B cell (primary cell): Measurements from ENCODE around the gene UBE2D1. TPM values are rescaled to one million over a fixed set of nuclear protein-coding genes. Genes with fewer than 3 reads are reported as not detected.

ENCODE experiments used
- ATAC-seq: fragments of 200-7000 bp; cut with Tn5 transposase; one replicate; pipeline ENCODE4 v1.10.0; 2021; ENCODE audit warnings: low read depth, mild to moderate bottlenecking, moderate number of reproducible peaks, moderate library complexity
- CTCF ChIA-PET: fragments of 350-600 bp; sonication (Branson Sonifier 250); formaldehyde crosslinking; loops from one replicate; lab custom pipeline; 2021; ENCODE audit warnings: antibody characterized with exemption, inconsistent platforms; lab: Charles Lee
- POLR2A ChIA-PET: fragments of 350-600 bp; sonication (Branson Sonifier 250); formaldehyde crosslinking; loops from one replicate; lab custom pipeline; 2021; ENCODE audit warnings: antibody characterized with exemption; lab: Charles Lee
- DNase-seq: peaks from one replicate; pipeline ENCODE4 v3.0.0; 2013
- H2AFZ ChIP-seq: 2 replicates; pipeline ENCODE4 v1.6.1; 2012; ENCODE audit warnings: mild to moderate bottlenecking, low read depth, low read length; ENCODE audit not compliant: insufficient read depth, poor library complexity, severe bottlenecking
- H3K27ac ChIP-seq, 2 donors: 1 replicate in 1 of 2; 2 replicates in 1 of 2; pipeline ENCODE4 v1.5.1; 2012 to 2013; ENCODE audit warnings: low read length in 2 of 2, mild to moderate bottlenecking in 2 of 2, moderate library complexity in 1 of 2
- H3K27me3 ChIP-seq, 4 experiments: fragments of 200-600 bp in 1 of 4; sonication (generic) in 1 of 4; replicated peaks in 1 of 4; 1 replicate in 2 of 4; 2 replicates in 2 of 4; pipeline versions ENCODE4 v1.6.1 to v1.7.0; 2013 to 2016; ENCODE audit warnings: low read length in 3 of 4, mild to moderate bottlenecking in 2 of 4, mixed read lengths in 1 of 4, moderate library complexity in 1 of 4; ENCODE audit not compliant: insufficient read depth in 4 of 4, control insufficient read depth in 3 of 4; ENCODE audit errors: control extremely low read depth in 1 of 4
- H3K36me3 ChIP-seq, 2 experiments: replicated peaks in 1 of 2; 1 replicate in 1 of 2; 2 replicates in 1 of 2; pipeline versions ENCODE4 v1.6.1 to v1.7.1; 2013; ENCODE audit warnings: low read length in 1 of 2; ENCODE audit not compliant: insufficient read depth in 2 of 2, control insufficient read depth in 1 of 2; ENCODE audit errors: control extremely low read depth in 1 of 2, extremely low read depth in 1 of 2
- H3K4me1 ChIP-seq, 2 donors: fragments of 200-600 bp in 1 of 2; sonication (generic) in 1 of 2; 1 replicate in 1 of 2; 2 replicates in 1 of 2; pipeline versions ENCODE4 v1.5.1 to v1.6.1; 2013 to 2017; ENCODE audit warnings: low read length in 2 of 2; ENCODE audit not compliant: control insufficient read depth in 2 of 2, insufficient read depth in 2 of 2
- H3K4me2 ChIP-seq: replicated peaks from 2 replicates; pipeline ENCODE3; 2012; ENCODE audit warnings: mild to moderate bottlenecking, low read depth, low read length; ENCODE audit not compliant: poor library complexity, severe bottlenecking
- H3K4me3 ChIP-seq, 5 experiments: fragments of 200-600 bp in 1 of 5; sonication (generic) in 1 of 5; 1 replicate in 3 of 5; 2 replicates in 2 of 5; pipeline versions ENCODE4 v1.5.1 to v1.7.0; 2011 to 2016; ENCODE audit warnings: low read length in 4 of 5, mild to moderate bottlenecking in 4 of 5, low read depth in 2 of 5, control low read depth in 1 of 5, moderate library complexity in 1 of 5; ENCODE audit not compliant: insufficient read depth in 1 of 5; ENCODE audit errors: control extremely low read depth in 1 of 5, extremely low read depth in 1 of 5
- H3K79me2 ChIP-seq: fragments of 200-600 bp; sonication (generic); one replicate; pipeline ENCODE4 v1.6.0; 2016; ENCODE audit warnings: low read length; ENCODE audit not compliant: control insufficient read depth, insufficient read depth
- H3K9ac ChIP-seq: fragments of 200-600 bp; sonication (generic); 2 replicates; pipeline ENCODE4 v1.6.1; 2017; ENCODE audit warnings: mild to moderate bottlenecking, low read length, moderate library complexity
- H3K9me3 ChIP-seq, 3 donors: one replicate each; pipeline versions ENCODE4 v1.6.1 to v1.7.1; 2013; ENCODE audit warnings: low read length in 2 of 3; ENCODE audit not compliant: control insufficient read depth in 2 of 3, insufficient read depth in 1 of 3; ENCODE audit errors: control extremely low read depth in 1 of 3
- H4K20me1 ChIP-seq: 2 replicates; pipeline ENCODE4 v1.6.0; 2012; ENCODE audit warnings: mild to moderate bottlenecking, low read length; ENCODE audit not compliant: insufficient read depth, control insufficient read depth, poor library complexity, severe bottlenecking
- H3K27ac Mint-ChIP-seq: one replicate; pipeline ENCODE4 v1.8.0; 2021; ENCODE audit warnings: mixed read lengths
- H3K27me3 Mint-ChIP-seq: one replicate; pipeline ENCODE4 v1.8.0; 2021; ENCODE audit warnings: mixed read lengths
- H3K4me1 Mint-ChIP-seq: one replicate; pipeline ENCODE4 v1.8.0; 2021; ENCODE audit warnings: mixed read lengths
- H3K4me3 Mint-ChIP-seq: one replicate; pipeline ENCODE4 v1.8.0; 2021; ENCODE audit warnings: mixed read lengths
- H3K9me3 Mint-ChIP-seq: one replicate; pipeline ENCODE4 v1.8.0; 2022; ENCODE audit warnings: mixed read lengths; ENCODE audit not compliant: insufficient read depth
- EZH2 ChIP-seq: IDR thresholded peaks from 2 replicates; pipeline ENCODE4 v1.6.1; 2012; ENCODE audit warnings: borderline replicate concordance, low read depth, mild to moderate bottlenecking, moderate library complexity, low read length; ENCODE audit not compliant: insufficient read depth, poor library complexity, severe bottlenecking
- WGBS: methylation state at CpG from one replicate; pipeline ENCODE4 v1.1.5; 2013; ENCODE audit warnings: missing lambda C conversion rate; ENCODE audit not compliant: insufficient coverage; 5-methylcytosine and 5-hydroxymethylcytosine counted together
- intact Hi-C: fragments of 100-400 bp; cut with micrococcal nuclease; formaldehyde crosslinking; loops from one replicate; pipeline ENCODE4 v1.10.0; 2022
- polyA plus RNA-seq: library from polyadenylated mRNA; depleted of rRNA; stranded (reverse); fragments of >200 nt; gene quantifications from 2 replicates; pipeline ENCODE4 v1.2.3, GENCODE V29; 2012
- total RNA-seq, 2 donors: library from RNA; stranded (reverse); fragments of 120-200 nt in 1 of 2; gene quantifications; 1 replicate in 1 of 2; 2 replicates in 1 of 2; pipeline versions ENCODE4 v1.2.3 to v1.2.4, GENCODE V29; 2013 to 2022
- TF ChIP-seq, protein P1 (sequence below): fragments of 200-600 bp; IDR thresholded peaks from one replicate; pipeline ENCODE4 v1.8.0; 2022; ENCODE audit warnings: antibody characterized with exemption, mild to moderate bottlenecking

UBE2D1 gene
- total and polyA plus RNA-seq, 2 donors (not counting 1 experiment from before 2014, with no cell fraction given) = 8.5 to 12.6 TPM

DNA sequence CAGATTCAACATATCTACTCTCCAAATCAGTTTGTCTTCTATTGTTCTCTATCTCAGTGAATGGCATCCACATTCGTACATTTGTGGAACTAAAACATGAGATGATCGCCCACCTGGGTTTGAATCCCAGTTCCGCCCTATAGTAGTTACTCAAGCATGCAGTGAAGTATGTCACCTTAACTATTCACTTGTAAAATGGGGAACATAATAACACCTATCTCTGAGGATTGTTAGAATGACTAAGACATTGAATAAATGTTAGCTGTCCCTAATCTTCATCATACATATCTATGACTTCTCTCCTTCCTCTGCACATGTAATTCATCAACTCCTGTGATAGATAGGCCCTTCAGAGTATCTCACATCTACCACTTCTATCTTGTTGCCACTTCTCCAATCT lies 24.7 kb downstream of the UBE2D1 start:
- ATAC-seq = no peak

GRCh38 chr10:58360412-58361004 lies 25.7 kb downstream of the UBE2D1 start:
- 94% methylated on average over 7 of the region's 9 CpGs for WGBS
- ChIA-PET POLR2A (no interaction called here), CTCF (interaction anchor here (0.8 to 2.2 kb wide), 2 partner anchors 24 to 69 kb away, joined by 3 to 6 read pairs; no protein-coding TSS in a partner anchor)
- peaks cover 20% of the 10 kb centered on the region for H3K4me1 Mint-ChIP-seq
- intact Hi-C loops = no loop called here
- no peak overlapping the region for H3K4me3 ChIP-seq
- H3K27me3 ChIP-seq = no peaks in the 10 kb centered on the region
- DNase-seq = no peak
- H2AFZ ChIP-seq = no peak overlapping the region
- no peaks in the 10 kb centered on the region for H3K9me3 Mint-ChIP-seq
- peaks cover 30% of the 10 kb centered on the region for H3K79me2 ChIP-seq
- H3K9me3 ChIP-seq = no peaks in the 10 kb centered on the region
- peaks cover 0 to 17% of the 10 kb centered on the region in 2 donors for H3K4me1 ChIP-seq
- no peak overlapping the region for H3K4me3 Mint-ChIP-seq
- no peak overlapping the region for H3K9ac ChIP-seq
- H3K4me2 ChIP-seq = no peak overlapping the region
- H4K20me1 ChIP-seq = peaks cover 20% of the 10 kb centered on the region
- TF ChIP-seq, protein P1, sequence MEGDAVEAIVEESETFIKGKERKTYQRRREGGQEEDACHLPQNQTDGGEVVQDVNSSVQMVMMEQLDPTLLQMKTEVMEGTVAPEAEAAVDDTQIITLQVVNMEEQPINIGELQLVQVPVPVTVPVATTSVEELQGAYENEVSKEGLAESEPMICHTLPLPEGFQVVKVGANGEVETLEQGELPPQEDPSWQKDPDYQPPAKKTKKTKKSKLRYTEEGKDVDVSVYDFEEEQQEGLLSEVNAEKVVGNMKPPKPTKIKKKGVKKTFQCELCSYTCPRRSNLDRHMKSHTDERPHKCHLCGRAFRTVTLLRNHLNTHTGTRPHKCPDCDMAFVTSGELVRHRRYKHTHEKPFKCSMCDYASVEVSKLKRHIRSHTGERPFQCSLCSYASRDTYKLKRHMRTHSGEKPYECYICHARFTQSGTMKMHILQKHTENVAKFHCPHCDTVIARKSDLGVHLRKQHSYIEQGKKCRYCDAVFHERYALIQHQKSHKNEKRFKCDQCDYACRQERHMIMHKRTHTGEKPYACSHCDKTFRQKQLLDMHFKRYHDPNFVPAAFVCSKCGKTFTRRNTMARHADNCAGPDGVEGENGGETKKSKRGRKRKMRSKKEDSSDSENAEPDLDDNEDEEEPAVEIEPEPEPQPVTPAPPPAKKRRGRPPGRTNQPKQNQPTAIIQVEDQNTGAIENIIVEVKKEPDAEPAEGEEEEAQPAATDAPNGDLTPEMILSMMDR = no peak
- TF ChIP-seq EZH2 = no peak
- no peak for ATAC-seq
- no peak overlapping the region for H3K27ac ChIP-seq
- H3K27ac Mint-ChIP-seq = no peak overlapping the region
- no peaks in the 10 kb centered on the region for H3K27me3 Mint-ChIP-seq
- peaks cover 2 to 23% of the 10 kb centered on the region in 2 experiments for H3K36me3 ChIP-seq

More for the DNA sequence above, 24.7 kb downstream of the UBE2D1 start:
- no peak overlapping the region for H2AFZ ChIP-seq
- H3K79me2 ChIP-seq = peaks cover 38% of the 10 kb centered on the region
- Mint-ChIP-seq H3K4me3 (no peak overlapping the region), H3K27me3 (no peaks in the 10 kb centered on the region), H3K27ac (no peak overlapping the region), H3K9me3 (no peaks in the 10 kb centered on the region), H3K4me1 (peaks cover 25% of the 10 kb centered on the region)
- no peaks in the 10 kb centered on the region for H3K27me3 ChIP-seq
- intact Hi-C loops = no loop called here
- H3K4me3 ChIP-seq = no peak overlapping the region
- CTCF ChIA-PET = interaction anchor here (0.6 to 2.2 kb wide), 3 partner anchors 59 to 168 kb away, joined by 3 to 6 read pairs (median 3); no protein-coding TSS in a partner anchor
- H4K20me1 ChIP-seq = peaks cover 20% of the 10 kb centered on the region
- DNase-seq = peak; percentile 15
- peaks cover 2 to 18% of the 10 kb centered on the region in 2 experiments for H3K36me3 ChIP-seq
- WGBS = no CpG with 5 or more reads among the region's 3 CpGs
- no peak overlapping the region for H3K4me2 ChIP-seq
- H3K9ac ChIP-seq = no peak overlapping the region
- no peak for TF ChIP-seq EZH2
- TF ChIP-seq, protein P1 = no peak
- POLR2A ChIA-PET = no interaction called here
- H3K9me3 ChIP-seq = no peaks in the 10 kb centered on the region
- H3K4me1 ChIP-seq = peaks cover 0 to 23% of the 10 kb centered on the region in 2 donors
- H3K27ac ChIP-seq = peak overlapping the region in 1 of 2 donors; percentile 2
